ENCODE data around the gene SHROOM3.
"Not testable (repeated sequence)": the region's sequence is repeated elsewhere in the genome, so short reads cannot be mapped to it uniquely, and the experiment has no call there.

The SHROOM3 gene

GRCh38 chr4:76420762-76421581 is 14.1 kb upstream of the SHROOM3 start, which contains the start of gene CCDC158:
Gene CCDC158 (minus strand): TSS chr4:76421141. CDS start chr4:76403207, 17,934 bp downstream.
- Histone ChIP-seq H3K79me2 (ENCODE audit: insufficient read depth, low read length) (no peaks in the 10 kb centered on the region), H3K9ac (ENCODE audit: low read length) (no peak within 1 kb of the TSS), H2AFZ (ENCODE audit: low read depth, low read length, severe bottlenecking) (no peak within 1 kb of the TSS), H3K36me3 (ENCODE audit: low read length) (no peaks in the 10 kb centered on the region), H4K20me1 (ENCODE audit: low read depth, low read length) (no peaks in the 10 kb centered on the region), H3K4me2 (ENCODE audit: low read depth, low read length, poor library complexity, severe bottlenecking) (no peak within 1 kb of the TSS), H3F3A (ENCODE audit: insufficient read depth) (no peaks in the 10 kb centered on the region), H3K4me3 (ENCODE audit: insufficient read depth, low read length, poor library complexity, severe bottlenecking) (no peak within 1 kb of the TSS), H3K27ac (ENCODE audit: low read depth, low read length) (no peak within 1 kb of the TSS), H3K9me3 (ENCODE audit: insufficient read depth, low read length) (no peaks in the 10 kb centered on the region), H3K9me2 (replicated peaks; ENCODE audit: insufficient read depth, low read length) (no peaks in the 10 kb centered on the region), H3K27me3 (ENCODE audit: low read length) (no peaks in the 10 kb centered on the region)
- TF ChIP-seq CTCF (IDR thresholded peaks at IDR 0.05; ENCODE audit: insufficient read depth, low read length, poor library complexity, severe bottlenecking) (no peak), EZH2phosphoT487 (conservative IDR thresholded peaks at IDR 0.05; ENCODE audit: low read length) (no peak)

- H4K20me1 ChIP-seq (ENCODE audit: low read depth, low read length); H2AFZ ChIP-seq (ENCODE audit: low read depth, low read length, severe bottlenecking); H3K4me3 ChIP-seq (ENCODE audit: insufficient read depth, low read length, poor library complexity, severe bottlenecking); H3K9me2 ChIP-seq (replicated peaks; ENCODE audit: insufficient read depth, low read length); H3K4me2 ChIP-seq (ENCODE audit: low read depth, low read length, poor library complexity, severe bottlenecking); H3K27me3 ChIP-seq (ENCODE audit: low read length); H3K9ac ChIP-seq (ENCODE audit: low read length); H3K79me2 ChIP-seq (ENCODE audit: insufficient read depth, low read length); H3F3A ChIP-seq (ENCODE audit: insufficient read depth); H3K36me3 ChIP-seq (ENCODE audit: low read length); H3K27ac ChIP-seq (ENCODE audit: low read depth, low read length); H3K9me3 ChIP-seq (ENCODE audit: insufficient read depth, low read length): not testable (repeated sequence)
Observed at GRCh38 chr4:76423159-76423558, 11.9 kb upstream of the SHROOM3 start.

GRCh38 chr4:76426272-76426671 is 8.8 kb upstream of the SHROOM3 start:
- Histone ChIP-seq H2AFZ (ENCODE audit: low read depth, low read length, severe bottlenecking) (no peak overlapping the region), H3K36me3 (ENCODE audit: low read length) (no peaks in the 10 kb centered on the region)

More at GRCh38 chr4:76426272-76426671, 8.8 kb upstream of the SHROOM3 start:
- Histone ChIP-seq H3K79me2 (ENCODE audit: insufficient read depth, low read length) (no peaks in the 10 kb centered on the region), H3K4me3 (ENCODE audit: insufficient read depth, low read length, poor library complexity, severe bottlenecking) (no peak overlapping the region), H4K20me1 (ENCODE audit: low read depth, low read length) (no peaks in the 10 kb centered on the region), H3K9me3 (ENCODE audit: insufficient read depth, low read length) (no peaks in the 10 kb centered on the region), H3K9me2 (replicated peaks; ENCODE audit: insufficient read depth, low read length) (no peaks in the 10 kb centered on the region), H3K9ac (ENCODE audit: low read length) (no peak overlapping the region), H3K4me2 (ENCODE audit: low read depth, low read length, poor library complexity, severe bottlenecking) (no peak overlapping the region), H3K27ac (ENCODE audit: low read depth, low read length) (no peak overlapping the region), H3F3A (ENCODE audit: insufficient read depth) (no peaks in the 10 kb centered on the region), H3K27me3 (ENCODE audit: low read length) (no peaks in the 10 kb centered on the region)
- no peak for TF ChIP-seq CTCF (IDR thresholded peaks at IDR 0.05; ENCODE audit: insufficient read depth, low read length, poor library complexity, severe bottlenecking)
- TF ChIP-seq EZH2phosphoT487 (conservative IDR thresholded peaks at IDR 0.05; ENCODE audit: low read length), result no peak
